ENCODE results near the gene NCF1. TPM values are rescaled to one million over a fixed set of nuclear protein-coding genes. Genes with fewer than 3 reads are reported as not detected.
"Not testable (repeated sequence)": the region's sequence is repeated elsewhere in the genome, so short reads cannot be mapped to it uniquely, and the experiment has no call there.

NCF1 gene
- polyA plus RNA-seq (2013, experiment 1 of 2), result 0.26 TPM
- polyA plus RNA-seq (2013, experiment 2 of 2), result 0.20 TPM

GRCh38 chr7:74773760-74774750 lies at the start of gene NCF1:
Gene NCF1, plus strand, starts transcription at chr7:74774011. Its CDS starts 21 bp downstream, at chr7:74774032.
- not testable (repeated sequence) for H3K36me3 ChIP-seq (ENCODE audit: control insufficient read depth, insufficient read depth, low read length); H3K4me3 ChIP-seq (ENCODE audit: extremely low read depth, insufficient read depth, low read length, poor library complexity, severe bottlenecking); H3K9me3 ChIP-seq (ENCODE audit: control insufficient read depth, low read length); H3K27ac ChIP-seq (ENCODE audit: low read depth, low read length, severe bottlenecking); H3K4me1 ChIP-seq (ENCODE audit: control insufficient read depth, insufficient read depth, low read length, poor library complexity, severe bottlenecking)
- no CpG with 5 or more reads among the region's 21 CpGs for WGBS, 2 experiments (ENCODE audit: insufficient coverage in 2 of 2)

- WGBS, 2 experiments (ENCODE audit: insufficient coverage in 2 of 2), result no CpG with 5 or more reads among the region's 1 CpG
- Histone ChIP-seq H3K27ac (ENCODE audit: low read depth, low read length, severe bottlenecking) (no peak overlapping the region), H3K9me3 (ENCODE audit: control insufficient read depth, low read length) (no peaks in the 10 kb centered on the region), H3K4me1 (ENCODE audit: control insufficient read depth, insufficient read depth, low read length, poor library complexity, severe bottlenecking) (no peaks in the 10 kb centered on the region), H3K36me3 (ENCODE audit: control insufficient read depth, insufficient read depth, low read length) (peaks cover 50% of the 10 kb centered on the region), H3K4me3 (ENCODE audit: extremely low read depth, insufficient read depth, low read length, poor library complexity, severe bottlenecking) (no peak overlapping the region)
Observed at GRCh38 chr7:74725840-74726239, 48.0 kb upstream of the NCF1 start.

GRCh38 chr7:74726309-74727101 lies 47.3 kb upstream of the NCF1 start:
- H3K9me3 ChIP-seq (ENCODE audit: control insufficient read depth, low read length), result no peaks in the 10 kb centered on the region
- no peak overlapping the region for H3K27ac ChIP-seq (ENCODE audit: low read depth, low read length, severe bottlenecking)
- 94 to 100% methylated on average over 4 to 5 of the region's 8 CpGs for WGBS, 2 experiments (ENCODE audit: insufficient coverage in 2 of 2)
- no peaks in the 10 kb centered on the region for H3K4me1 ChIP-seq (ENCODE audit: control insufficient read depth, insufficient read depth, low read length, poor library complexity, severe bottlenecking)
- H3K4me3 ChIP-seq (ENCODE audit: extremely low read depth, insufficient read depth, low read length, poor library complexity, severe bottlenecking), result no peak overlapping the region
- peaks cover 45% of the 10 kb centered on the region for H3K36me3 ChIP-seq (ENCODE audit: control insufficient read depth, insufficient read depth, low read length)

- H3K9me3 ChIP-seq (ENCODE audit: control insufficient read depth, low read length); H3K27ac ChIP-seq (ENCODE audit: low read depth, low read length, severe bottlenecking); H3K4me1 ChIP-seq (ENCODE audit: control insufficient read depth, insufficient read depth, low read length, poor library complexity, severe bottlenecking); H3K4me3 ChIP-seq (ENCODE audit: extremely low read depth, insufficient read depth, low read length, poor library complexity, severe bottlenecking): not testable (repeated sequence)
- peaks cover 30% of the 10 kb centered on the region for H3K36me3 ChIP-seq (ENCODE audit: control insufficient read depth, insufficient read depth, low read length)
- no CpG with 5 or more reads among the region's 10 CpGs for WGBS, 2 experiments (ENCODE audit: insufficient coverage in 2 of 2)
Observed at GRCh38 chr7:74728686-74729085, 45.1 kb upstream of the NCF1 start.

- WGBS, 2 experiments (ENCODE audit: insufficient coverage in 2 of 2), result no CpG with 5 or more reads among the region's 5 CpGs
- H3K36me3 ChIP-seq (ENCODE audit: control insufficient read depth, insufficient read depth, low read length), result peaks cover 20% of the 10 kb centered on the region
Observed at GRCh38 chr7:74730186-74730585, 43.6 kb upstream of the NCF1 start.

GRCh38 chr7:74739974-74740703 lies 33.7 kb upstream of the NCF1 start:
- WGBS, 2 experiments (ENCODE audit: insufficient coverage in 2 of 2), result no CpG with 5 or more reads among the region's 14 CpGs
- not testable (repeated sequence) for H3K9me3 ChIP-seq (ENCODE audit: control insufficient read depth, low read length); H3K27ac ChIP-seq (ENCODE audit: low read depth, low read length, severe bottlenecking); H3K4me3 ChIP-seq (ENCODE audit: extremely low read depth, insufficient read depth, low read length, poor library complexity, severe bottlenecking); H3K36me3 ChIP-seq (ENCODE audit: control insufficient read depth, insufficient read depth, low read length); H3K4me1 ChIP-seq (ENCODE audit: control insufficient read depth, insufficient read depth, low read length, poor library complexity, severe bottlenecking)

More at GRCh38 chr7:74730186-74730585, 43.6 kb upstream of the NCF1 start:
- H3K4me3 ChIP-seq (ENCODE audit: extremely low read depth, insufficient read depth, low read length, poor library complexity, severe bottlenecking); H3K27ac ChIP-seq (ENCODE audit: low read depth, low read length, severe bottlenecking); H3K4me1 ChIP-seq (ENCODE audit: control insufficient read depth, insufficient read depth, low read length, poor library complexity, severe bottlenecking); H3K9me3 ChIP-seq (ENCODE audit: control insufficient read depth, low read length): not testable (repeated sequence)

- not testable (repeated sequence) for H3K36me3 ChIP-seq (ENCODE audit: control insufficient read depth, insufficient read depth, low read length); H3K27ac ChIP-seq (ENCODE audit: low read depth, low read length, severe bottlenecking); H3K4me1 ChIP-seq (ENCODE audit: control insufficient read depth, insufficient read depth, low read length, poor library complexity, severe bottlenecking); H3K4me3 ChIP-seq (ENCODE audit: extremely low read depth, insufficient read depth, low read length, poor library complexity, severe bottlenecking); H3K9me3 ChIP-seq (ENCODE audit: control insufficient read depth, low read length)
- WGBS, 2 experiments (ENCODE audit: insufficient coverage in 2 of 2), result no CpG with 5 or more reads among the region's 9 CpGs
Observed at GRCh38 chr7:74743936-74744557, 29.8 kb upstream of the NCF1 start.

- H3K36me3 ChIP-seq (ENCODE audit: control insufficient read depth, insufficient read depth, low read length); H3K27ac ChIP-seq (ENCODE audit: low read depth, low read length, severe bottlenecking); H3K9me3 ChIP-seq (ENCODE audit: control insufficient read depth, low read length); H3K4me3 ChIP-seq (ENCODE audit: extremely low read depth, insufficient read depth, low read length, poor library complexity, severe bottlenecking); H3K4me1 ChIP-seq (ENCODE audit: control insufficient read depth, insufficient read depth, low read length, poor library complexity, severe bottlenecking): not testable (repeated sequence)
- no CpG with 5 or more reads among the region's 9 CpGs for WGBS, 2 experiments (ENCODE audit: insufficient coverage in 2 of 2)
Observed at GRCh38 chr7:74753921-74754482, 19.8 kb upstream of the NCF1 start.

- not testable (repeated sequence) for H3K4me3 ChIP-seq (ENCODE audit: extremely low read depth, insufficient read depth, low read length, poor library complexity, severe bottlenecking); H3K36me3 ChIP-seq (ENCODE audit: control insufficient read depth, insufficient read depth, low read length); H3K4me1 ChIP-seq (ENCODE audit: control insufficient read depth, insufficient read depth, low read length, poor library complexity, severe bottlenecking); H3K9me3 ChIP-seq (ENCODE audit: control insufficient read depth, low read length); H3K27ac ChIP-seq (ENCODE audit: low read depth, low read length, severe bottlenecking)
- WGBS, 2 experiments (ENCODE audit: insufficient coverage in 2 of 2), result no CpG with 5 or more reads among the region's 5 CpGs
Observed at GRCh38 chr7:74756673-74757072, 17.1 kb upstream of the NCF1 start.

- WGBS, 2 experiments (ENCODE audit: insufficient coverage in 2 of 2), result no CpG with 5 or more reads among the region's 7 CpGs
- not testable (repeated sequence) for H3K27ac ChIP-seq (ENCODE audit: low read depth, low read length, severe bottlenecking); H3K4me1 ChIP-seq (ENCODE audit: control insufficient read depth, insufficient read depth, low read length, poor library complexity, severe bottlenecking); H3K9me3 ChIP-seq (ENCODE audit: control insufficient read depth, low read length); H3K36me3 ChIP-seq (ENCODE audit: control insufficient read depth, insufficient read depth, low read length); H3K4me3 ChIP-seq (ENCODE audit: extremely low read depth, insufficient read depth, low read length, poor library complexity, severe bottlenecking)
Observed at GRCh38 chr7:74758268-74758667, 15.5 kb upstream of the NCF1 start.
